ENCODE data around the gene PGBD1.
A peak's percentile ranks its signal among the peaks of the same experiment; 100 is the strongest.

The PGBD1 gene

GRCh38 chr6:28335564-28336283, 54.4 kb downstream of the PGBD1 start, which contains the start of gene ZSCAN31:
Gene ZSCAN31 (minus strand): TSS chr6:28336148. CDS start chr6:28329683, 6,465 bp downstream.
- TF ChIP-seq, protein P1, sequence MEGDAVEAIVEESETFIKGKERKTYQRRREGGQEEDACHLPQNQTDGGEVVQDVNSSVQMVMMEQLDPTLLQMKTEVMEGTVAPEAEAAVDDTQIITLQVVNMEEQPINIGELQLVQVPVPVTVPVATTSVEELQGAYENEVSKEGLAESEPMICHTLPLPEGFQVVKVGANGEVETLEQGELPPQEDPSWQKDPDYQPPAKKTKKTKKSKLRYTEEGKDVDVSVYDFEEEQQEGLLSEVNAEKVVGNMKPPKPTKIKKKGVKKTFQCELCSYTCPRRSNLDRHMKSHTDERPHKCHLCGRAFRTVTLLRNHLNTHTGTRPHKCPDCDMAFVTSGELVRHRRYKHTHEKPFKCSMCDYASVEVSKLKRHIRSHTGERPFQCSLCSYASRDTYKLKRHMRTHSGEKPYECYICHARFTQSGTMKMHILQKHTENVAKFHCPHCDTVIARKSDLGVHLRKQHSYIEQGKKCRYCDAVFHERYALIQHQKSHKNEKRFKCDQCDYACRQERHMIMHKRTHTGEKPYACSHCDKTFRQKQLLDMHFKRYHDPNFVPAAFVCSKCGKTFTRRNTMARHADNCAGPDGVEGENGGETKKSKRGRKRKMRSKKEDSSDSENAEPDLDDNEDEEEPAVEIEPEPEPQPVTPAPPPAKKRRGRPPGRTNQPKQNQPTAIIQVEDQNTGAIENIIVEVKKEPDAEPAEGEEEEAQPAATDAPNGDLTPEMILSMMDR (IDR thresholded peaks at IDR 0.05; ENCODE audit: low read depth, low read length): no peak
- DNase-seq (ENCODE audit: extremely low read depth, low read depth): peak; percentile 91

DNA sequence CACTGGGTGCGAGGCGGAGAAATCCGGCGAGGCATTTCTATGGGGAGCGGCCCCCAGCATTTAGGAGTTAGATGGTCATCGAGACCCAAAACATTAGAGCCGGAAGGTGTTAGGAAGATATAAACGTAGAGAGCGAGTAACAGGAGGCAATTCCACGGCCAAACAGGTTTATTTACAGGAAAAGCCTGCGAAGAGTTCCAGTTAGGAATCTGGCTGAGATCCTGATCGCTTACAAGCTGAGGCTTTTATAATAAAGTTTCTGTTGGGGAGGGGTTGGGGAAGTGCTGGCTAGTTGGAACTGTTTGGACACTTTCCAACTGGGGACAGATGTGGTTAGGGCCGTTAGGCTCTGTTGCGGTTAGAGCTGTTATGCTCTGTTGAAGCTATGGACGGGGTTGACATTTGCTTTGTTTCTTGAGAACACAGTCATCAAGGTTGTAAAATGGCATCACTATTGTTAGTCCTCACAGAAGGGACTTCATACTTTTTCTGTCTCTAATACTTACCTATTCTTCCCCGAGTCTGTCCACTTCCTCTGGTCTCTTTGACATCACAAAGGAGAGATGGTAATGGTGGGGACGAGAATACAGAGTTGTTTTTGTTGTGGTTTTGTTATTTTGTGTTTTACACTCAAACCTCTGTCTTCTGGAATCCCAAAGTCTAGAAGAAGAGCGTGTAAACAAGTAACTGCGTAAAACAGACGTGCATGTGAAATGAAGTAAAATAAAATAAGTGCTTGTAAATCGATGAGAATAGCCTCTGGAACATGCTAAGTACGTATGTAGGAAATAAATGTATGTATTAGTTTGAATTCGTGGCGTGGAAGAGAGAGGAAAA, 55.1 kb downstream of the PGBD1 start:
- TF ChIP-seq, protein P1 (IDR thresholded peaks at IDR 0.05; ENCODE audit: low read depth, low read length): no peak
- no peak for DNase-seq (ENCODE audit: extremely low read depth, low read depth)

DNA sequence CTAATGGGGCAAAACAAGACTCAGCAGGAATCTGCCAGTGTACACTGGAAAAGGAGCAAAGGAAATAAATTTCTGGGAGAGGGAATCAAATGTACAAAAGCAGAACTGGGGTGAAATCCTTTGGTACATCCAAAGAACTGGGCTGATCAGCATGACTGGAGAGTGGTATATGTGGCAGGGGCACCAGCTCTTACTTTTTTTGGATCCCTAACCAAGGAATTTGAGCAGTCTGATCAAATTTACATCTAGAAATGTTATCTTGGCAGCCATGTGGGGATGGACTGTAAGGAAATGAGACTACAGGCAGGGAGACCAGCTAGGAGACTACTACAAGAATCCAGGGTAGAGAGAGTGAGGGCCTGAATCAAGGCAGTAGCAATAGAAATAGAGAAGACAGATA, 55.7 kb downstream of the PGBD1 start:
- DNase-seq (ENCODE audit: extremely low read depth, low read depth): no peak
- TF ChIP-seq, protein P1 (IDR thresholded peaks at IDR 0.05; ENCODE audit: low read depth, low read length): no peak

DNA sequence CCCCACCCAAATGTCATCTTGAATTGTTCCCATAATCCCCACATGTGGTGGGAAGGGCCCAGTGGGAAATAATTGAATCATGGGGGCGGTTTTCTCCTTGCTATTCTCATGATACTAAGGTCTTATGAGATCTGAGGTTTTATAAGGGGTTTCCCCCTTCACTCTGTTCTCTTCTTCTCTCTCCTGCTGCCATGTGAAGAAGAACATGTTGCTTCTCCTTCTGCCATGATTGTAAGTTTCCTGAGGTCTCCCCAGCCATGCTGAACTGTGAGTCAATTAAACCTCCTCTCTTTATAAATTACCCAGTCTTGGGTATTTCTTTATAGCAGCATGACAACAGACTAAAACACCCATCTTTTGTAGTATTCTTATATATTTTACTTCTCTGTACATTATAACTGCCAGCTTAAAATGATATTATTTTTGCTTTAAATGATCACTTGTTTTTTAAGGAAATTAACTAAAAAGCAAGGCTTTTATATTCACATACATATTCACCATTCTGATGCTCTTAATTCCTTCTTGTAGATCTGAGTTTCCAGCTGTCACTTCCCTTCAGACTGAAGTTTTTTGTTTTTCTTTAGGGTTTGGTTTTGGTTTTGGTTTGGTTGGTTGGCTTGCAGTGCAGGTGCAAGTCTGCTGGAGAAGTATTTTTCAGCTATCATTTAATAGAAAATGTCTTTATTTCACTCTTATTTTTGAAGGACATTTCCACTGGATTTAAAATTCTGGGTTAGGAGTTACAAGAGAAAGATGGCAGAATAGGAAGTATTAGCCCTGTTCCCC, 59.1 kb downstream of the PGBD1 start:
- DNase-seq (ENCODE audit: extremely low read depth, low read depth): no peak
- TF ChIP-seq, protein P1 (IDR thresholded peaks at IDR 0.05; ENCODE audit: low read depth, low read length): no peak

- TF ChIP-seq, protein P1 (IDR thresholded peaks at IDR 0.05; ENCODE audit: low read depth, low read length): no peak
- no peak for DNase-seq (ENCODE audit: extremely low read depth, low read depth)
These were observed 62.7 kb downstream of the PGBD1 start for GRCh38 chr6:28343898-28344677.

- TF ChIP-seq, protein P1 (IDR thresholded peaks at IDR 0.05; ENCODE audit: low read depth, low read length): no peak
- no peak for DNase-seq (ENCODE audit: extremely low read depth, low read depth)
These were observed 63.8 kb downstream of the PGBD1 start for GRCh38 chr6:28345201-28345600.
